ENCODE measurements around the gene RHBG.
A peak's percentile ranks its signal among the peaks of the same experiment; 100 is the strongest.

Gene RHBG

DNA sequence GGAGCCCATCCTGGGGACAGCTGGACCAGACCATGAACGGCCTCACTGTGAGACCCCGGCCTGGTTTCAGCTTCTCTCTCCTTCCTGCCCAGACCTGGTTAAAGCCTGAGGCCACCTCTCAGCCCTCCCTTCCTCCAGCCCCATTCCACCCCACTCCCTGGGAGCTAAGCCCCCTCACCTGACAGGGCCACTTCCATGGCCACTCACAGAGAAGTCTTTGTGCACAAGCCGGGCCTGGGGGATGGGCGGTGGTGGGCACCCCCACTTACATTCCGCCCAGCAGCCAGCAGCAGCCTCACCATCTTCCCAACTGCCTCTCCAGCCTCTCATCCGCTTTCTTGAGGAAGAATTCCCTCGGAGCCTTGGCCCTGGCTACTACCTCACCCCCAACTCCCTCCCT lies 40.4 kb downstream of the RHBG start:
- no peak for DNase-seq

DNA sequence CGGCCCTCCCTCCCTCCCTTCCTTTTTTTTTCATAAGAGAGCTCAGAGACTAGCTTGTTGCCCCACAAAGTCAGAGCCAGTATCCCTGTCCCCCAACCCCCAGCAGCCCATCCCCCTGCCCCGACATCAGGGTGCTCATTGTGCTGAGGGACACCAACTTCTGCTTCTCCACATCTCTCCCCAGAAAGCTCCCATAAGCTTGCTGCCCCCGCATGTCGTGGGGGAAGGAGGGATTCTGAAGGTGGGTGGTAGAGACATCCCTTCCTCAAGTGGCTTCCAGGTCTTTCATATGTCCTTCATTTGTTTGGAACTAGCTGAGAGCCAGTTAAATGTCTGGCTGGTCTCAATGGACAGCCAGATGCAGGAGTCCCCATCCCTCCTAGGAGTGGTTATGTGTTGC lies 41.2 kb downstream of the RHBG start:
- no peak for DNase-seq

DNA sequence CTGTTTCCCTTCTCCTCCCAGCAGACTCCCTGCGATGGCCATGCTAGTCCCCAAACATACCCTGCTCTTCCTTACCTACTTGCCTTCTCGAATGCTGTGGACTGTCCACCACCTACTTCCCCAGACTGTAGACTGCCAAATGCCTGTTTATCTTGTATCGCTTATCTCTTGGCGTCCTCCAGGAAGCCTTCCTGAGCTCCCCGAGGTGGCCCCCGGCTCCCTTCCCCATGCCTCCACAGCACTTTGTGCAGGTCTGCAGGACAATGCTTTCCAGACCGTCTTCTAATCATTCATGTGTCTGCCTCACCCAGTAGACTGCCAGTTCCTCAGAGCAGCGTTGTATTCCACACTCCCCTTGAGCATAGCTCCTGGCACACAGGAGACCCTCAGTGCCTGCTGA lies 41.7 kb downstream of the RHBG start:
- no peak for DNase-seq

DNA sequence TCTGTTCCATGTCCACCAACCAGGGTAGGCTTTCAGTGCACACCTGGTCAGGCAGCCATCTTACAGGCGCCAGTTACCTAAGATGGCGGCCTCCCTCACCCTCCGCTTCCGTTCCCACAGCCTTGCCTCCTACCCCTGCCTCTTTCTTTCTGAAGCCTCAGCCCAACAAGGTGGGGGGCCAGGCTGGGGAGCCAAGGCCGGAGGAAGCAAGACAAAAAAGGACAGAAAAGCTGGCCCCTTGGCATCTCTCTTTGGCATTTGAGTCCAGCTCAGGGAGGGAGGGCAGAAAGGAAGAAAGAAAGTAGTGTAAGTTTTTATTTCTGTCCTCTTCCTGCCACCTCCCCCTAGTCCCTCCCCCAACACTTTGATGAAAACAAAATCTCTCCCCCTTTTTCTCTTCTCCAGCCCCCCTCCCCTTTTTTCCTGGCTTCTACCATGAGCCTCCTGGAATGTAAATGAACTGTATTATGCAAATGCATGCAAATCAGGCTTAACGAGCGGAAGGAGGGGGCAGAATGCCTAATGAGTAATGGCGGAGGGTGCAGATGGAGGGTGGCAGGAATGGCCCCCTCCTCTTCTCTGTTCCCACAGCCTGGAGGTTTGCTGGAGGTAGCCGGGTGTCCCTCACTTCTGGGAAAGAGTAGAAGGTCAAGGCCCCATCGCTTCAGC lies 43.8 kb downstream of the RHBG start:
- no peak for DNase-seq

DNA sequence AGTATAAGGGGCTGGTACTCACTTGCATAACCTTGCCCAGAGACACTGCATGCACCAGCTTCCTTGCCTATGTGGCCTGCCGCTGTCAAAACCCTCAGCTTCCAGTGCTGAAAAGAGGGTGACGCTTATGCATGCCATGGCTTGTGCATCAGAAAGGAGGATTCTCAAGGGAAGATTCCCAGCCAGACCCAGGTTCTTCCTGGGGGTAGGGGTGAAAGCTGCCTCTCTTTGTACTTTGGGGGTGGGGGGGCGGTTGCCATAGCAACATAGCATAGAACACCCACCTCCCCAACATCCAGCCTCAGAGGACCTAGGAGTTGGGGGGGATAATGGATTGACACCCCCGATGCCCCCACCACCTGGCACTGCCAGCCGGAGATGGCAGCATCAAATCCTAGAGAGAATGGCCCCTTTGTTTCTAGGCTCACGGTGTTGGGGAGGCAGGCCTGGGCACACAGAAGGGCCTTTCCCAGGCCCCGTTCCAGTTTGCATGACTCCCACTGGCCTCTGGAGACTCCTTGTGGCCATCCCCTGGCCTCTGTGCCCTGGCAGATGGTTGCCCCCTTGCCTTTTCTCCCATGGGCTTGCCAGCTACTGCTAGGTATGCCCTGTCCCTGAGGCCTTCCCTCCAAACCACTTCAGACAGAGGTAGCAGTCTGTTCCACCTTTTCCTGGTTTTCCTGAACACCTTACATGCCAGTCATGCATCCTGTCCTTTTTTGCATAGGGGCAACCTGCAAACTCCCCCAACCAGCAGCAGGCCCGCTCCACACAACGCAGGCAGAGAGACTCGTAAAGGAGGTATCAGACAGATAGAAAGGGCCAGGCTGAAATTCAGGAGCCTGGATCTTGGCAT lies 44.6 kb downstream of the RHBG start:
- DNase-seq = no peak

DNA sequence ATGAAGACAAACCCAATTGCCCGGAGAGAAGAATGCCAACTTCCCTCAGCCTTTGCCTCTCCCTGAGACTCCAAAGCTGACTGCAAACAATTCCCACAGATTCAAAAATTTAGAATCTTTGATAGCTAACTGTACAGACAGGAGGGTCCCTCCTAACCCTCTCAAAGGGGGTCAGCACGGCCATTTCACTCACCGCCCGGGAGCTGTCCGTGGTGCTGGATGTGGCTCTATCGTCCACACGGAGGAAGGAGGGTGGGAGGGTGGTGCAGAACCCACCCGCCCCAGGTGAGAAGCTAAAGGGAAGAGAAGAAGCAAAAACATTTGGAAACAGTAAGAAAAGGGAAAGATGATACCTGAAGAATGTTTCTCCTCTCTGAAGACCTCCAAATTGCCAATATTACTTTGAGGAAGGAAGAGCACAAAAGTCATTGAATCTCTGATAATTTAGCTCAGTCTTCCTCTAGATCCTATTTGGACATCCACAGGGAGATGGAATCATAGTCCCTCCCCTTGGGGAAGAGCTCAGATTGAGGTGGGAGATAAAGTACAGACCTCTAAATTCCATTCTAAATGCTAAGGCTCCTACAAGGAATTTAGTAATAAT lies 45.6 kb downstream of the RHBG start:
- DNase-seq = no peak

DNA sequence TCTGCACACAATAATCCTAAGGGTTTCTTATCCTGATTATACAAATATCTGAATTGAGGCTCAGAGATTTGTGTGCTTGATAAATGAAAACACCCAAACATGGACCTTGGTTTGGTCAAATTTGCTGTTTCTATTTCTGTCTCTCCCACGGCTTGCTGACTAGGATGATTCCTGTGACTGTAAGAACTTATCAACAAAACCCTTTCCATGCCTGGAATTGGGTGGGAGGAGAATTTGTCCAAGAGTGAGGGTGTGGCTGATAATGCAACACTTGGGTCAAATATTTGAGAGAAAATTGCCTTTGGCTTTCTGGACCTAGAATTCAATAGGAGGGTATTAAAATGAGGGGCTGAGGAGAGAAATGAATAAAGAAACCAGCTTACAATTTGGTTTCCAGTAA lies 48.0 kb downstream of the RHBG start:
- no peak for DNase-seq

DNA sequence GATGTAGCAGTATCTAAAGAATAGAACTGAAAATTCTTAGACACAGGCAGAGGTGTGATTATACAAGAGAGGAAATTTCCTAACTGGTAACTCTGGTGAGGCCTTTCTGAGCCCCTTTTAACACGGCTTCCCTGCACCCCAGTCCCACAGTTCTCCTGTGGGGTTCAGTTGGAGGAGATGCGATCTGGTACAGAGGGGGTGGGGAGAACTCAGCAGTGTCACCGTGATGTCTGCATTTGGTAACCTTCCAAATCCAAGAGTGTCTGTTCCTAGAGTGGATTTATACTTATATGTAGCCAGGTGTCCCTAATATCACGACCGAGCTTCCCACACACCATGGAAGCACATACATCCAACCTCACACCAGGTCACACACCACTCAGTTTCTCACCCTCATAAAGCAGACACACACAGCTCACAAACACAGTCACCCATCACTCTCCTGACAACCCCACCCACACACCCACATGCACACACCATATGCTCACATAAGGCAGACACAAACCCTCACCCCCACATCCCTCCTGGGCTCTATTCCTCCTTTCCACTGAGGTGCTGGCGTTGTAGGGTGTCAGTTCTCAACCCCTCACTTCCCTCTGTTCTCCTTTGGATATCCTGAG lies 48.5 kb downstream of the RHBG start:
- no peak for DNase-seq

DNA sequence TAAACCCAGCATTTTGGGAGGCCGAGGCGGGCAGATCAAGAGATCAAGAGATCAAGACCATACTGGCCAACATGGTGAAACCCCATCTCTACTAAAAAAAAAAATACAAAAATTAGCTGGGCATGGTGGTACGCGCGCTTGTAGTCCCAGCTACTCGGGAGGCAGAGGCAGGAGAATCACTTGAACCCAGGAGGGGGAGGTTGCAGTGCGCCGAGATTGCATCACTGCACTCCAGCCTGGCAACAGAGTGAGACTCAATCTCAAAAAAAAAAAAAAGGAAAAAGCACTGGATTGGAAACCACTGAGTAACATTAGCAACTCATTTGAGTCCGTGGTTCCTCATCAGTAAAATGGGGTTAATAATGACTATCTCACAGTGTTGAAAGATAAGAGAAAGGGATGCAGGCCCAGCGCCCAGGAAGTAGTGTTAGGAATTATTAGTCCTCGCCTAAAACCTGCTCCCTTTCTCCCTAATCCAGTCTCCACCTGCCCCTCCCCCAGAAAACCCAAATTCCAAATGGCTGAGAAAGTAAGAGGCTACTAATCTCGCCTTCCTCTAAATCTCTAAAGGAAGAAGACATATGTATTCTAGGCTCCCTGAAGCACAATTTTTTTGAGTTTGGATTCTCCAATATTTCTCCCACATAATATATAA lies 49.5 kb downstream of the RHBG start:
- DNase-seq = no peak

DNA sequence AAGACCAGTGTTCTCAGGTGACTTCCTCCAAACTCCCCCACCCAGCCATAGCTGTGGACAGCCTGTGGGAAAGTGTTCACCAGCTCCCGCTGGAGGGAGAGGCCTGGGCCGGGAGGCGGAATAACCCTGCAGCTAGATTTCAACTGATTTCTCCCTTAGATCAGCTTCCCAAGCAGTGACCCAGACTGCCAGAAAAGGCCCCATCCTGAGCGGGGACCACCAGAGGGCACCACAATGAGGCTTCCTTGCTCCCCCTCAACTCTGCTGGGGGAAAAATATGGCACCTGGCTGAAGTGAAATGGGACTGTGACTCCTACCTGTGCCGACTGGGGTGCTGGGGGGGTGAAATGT lies 50.8 kb downstream of the RHBG start:
- DNase-seq = peak; percentile 11

DNA sequence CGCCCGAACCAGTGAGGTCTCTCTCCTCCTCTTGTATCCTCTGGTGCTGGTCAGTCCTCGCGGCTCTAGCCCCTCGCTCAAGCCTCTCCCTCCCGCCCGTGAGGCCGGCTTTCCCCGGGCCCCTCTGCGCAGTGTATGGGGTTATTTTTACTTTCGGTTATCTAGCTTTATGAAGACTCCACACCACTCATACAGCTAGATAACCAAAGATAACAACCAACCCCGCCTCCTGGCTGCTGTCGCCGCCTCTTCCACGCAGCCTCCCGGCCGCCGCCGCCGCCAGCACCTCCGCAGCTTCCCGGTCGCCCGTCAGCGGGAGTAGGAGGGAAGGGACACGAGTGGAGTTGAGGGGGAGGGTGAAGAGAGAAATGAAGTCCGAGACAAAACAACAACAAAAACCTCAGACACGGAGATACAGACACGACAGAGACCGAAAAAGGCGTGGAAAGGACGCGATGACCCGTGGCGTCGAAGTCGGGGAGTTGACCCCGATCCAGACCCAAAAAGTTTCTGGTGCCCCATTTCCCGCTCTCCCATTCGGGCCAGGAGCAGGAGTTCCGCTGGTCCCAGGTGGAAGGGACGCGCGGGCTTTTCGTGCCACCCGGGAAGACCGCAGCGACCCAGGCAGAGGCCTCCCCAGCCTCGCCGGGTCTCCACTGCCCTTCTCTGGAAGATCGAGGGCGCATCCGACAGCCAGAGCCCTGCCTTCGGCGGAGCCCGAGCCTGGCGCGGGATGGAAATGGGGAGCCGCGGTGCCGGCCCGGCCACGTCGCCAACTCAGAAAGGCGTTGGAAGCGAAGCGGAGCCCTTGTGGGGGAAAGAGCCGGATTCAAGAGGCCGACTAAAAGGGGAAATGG lies 51.4 kb downstream of the RHBG start:
- DNase-seq = peak; percentile 25

DNA sequence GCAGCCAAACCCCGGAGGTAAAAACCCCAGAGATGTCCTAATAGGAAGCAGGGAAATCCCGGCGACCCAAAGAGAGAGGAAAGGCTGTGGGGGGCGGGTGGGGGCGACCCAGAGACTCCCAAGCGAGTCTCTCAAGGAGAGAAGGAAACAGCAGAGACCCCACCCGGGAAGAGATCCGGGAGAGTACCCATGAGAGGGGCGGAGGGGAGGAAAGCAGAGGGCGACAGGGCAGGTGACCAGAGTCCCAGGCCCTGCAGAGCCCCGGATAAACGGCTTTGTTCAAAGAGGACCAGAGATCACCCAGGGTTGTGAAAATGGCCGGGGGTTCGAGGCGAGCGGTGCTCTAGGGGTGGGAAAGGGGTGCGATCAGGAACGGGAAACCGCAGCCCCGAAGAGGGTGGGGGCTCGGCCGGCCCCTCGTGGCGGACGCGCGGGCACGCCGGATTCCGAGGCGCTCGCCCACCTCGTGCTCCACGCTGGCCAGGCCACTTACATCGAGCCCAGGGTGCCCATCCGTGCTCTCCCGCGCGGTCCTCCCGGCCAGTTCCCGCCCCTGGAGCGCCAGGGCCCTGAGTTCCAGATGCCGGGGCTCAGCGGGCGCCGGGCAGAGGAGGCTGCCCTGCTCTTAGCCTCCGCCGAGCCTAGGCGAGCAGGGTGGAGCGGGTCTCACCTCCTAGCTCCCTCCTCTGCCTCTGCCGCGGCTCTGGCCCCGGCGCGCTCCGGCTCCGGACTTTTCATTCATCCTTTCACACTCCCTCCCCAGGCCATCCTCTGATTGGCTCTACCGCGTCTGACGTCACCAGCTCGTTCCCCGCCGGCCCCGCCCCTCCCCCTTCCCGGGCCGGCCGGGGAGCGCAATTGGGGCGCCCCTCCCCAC lies 52.3 kb downstream of the RHBG start:
- peak; percentile 42 for DNase-seq

DNA sequence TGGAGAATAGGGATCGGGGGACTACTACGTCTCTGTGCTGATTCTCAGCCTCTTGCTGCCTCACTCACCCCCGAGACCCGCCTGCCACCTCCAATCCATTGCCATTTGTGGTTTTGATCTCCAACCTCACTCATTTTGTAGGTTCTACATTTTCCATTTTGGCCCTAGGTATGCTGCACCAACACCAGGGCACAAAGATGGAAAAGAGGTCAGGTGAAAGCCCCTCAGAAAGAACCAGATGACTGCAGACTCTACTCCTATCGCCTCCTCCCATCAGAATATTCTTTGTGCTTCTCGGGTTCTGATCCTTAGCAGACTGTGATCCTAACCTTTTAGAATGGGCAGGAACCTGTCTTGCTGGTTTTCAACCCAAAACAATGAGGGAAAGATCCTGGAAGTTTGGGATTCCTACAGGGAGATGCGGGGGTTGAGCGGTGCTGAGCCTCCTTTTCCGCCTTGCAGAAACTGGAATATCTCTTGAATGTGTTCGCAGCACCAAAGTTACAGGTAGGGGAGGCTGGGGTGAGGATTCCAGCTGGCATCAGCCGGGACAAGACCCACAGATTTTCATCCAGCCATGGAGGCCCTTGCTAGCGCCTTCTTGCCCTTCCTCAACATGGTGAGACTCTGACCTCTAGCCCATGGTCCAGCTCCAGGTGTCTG lies 53.1 kb downstream of the RHBG start:
- DNase-seq = no peak

DNA sequence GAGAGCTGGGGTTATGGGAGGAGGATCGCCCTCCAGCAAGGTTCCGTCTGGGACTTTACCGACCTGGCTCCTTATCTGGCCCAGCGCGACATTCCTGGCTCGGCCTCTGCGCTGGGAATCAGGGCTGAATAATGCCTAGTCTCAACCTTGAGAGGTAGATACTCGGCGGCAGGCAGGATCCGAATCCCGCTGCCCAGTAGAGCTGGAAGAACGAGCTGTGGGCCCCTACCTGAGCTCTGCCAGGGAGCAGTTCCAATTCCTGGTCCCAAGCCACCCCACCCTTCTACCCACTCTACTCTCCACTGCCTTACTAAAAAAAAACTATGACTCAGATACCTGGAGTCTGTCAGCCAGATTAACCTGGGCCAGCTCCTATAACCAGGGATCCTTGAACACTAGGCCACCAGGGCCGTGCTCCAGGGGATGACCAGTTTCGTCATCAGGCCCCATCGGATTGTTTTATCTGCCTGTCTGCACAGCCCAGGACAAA lies 53.6 kb downstream of the RHBG start:
- DNase-seq = no peak

DNA sequence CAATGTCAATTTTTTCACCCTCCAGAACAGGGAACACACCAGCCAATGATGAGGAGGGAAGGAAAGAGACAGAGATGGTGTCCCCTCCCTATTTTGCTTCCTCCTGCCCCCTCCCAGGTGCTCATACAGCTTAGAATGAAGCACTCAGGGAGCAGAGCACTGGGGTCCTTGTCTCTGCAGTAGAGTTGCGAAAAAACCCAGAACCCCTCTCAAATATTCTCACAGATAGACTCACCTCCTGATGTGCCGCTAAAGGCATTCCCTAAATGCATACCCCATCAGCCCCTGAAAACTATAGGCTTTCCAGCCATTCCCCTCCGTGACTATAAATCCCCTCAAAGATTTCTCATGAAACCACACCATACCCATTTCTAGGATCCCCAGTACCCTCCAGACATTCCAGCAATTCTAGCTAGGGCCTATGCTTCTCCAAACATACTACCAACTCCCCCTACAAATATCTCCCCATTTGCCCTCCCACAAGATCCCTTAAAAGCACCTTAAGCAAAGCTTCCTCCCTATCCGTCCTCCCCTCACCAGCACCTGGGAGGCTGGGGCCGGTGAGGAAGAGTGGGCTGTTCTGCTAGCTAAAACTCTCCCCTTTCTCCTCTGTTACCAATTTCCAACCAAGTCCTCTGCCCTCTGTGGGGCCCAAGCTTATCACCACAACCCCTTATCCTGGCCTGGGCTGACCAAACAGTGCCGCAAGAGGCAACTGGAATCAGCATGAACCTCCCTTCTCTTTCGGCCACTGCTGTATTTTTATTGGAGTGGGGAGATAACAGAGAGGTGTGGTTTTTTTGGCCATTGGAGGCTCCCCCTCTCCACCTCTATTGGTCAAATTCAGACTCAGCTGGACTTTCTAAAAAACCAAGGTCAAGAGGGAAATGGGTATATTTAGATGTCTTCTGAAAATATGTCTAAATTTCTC lies 54.7 kb downstream of the RHBG start:
- DNase-seq = no peak

DNA sequence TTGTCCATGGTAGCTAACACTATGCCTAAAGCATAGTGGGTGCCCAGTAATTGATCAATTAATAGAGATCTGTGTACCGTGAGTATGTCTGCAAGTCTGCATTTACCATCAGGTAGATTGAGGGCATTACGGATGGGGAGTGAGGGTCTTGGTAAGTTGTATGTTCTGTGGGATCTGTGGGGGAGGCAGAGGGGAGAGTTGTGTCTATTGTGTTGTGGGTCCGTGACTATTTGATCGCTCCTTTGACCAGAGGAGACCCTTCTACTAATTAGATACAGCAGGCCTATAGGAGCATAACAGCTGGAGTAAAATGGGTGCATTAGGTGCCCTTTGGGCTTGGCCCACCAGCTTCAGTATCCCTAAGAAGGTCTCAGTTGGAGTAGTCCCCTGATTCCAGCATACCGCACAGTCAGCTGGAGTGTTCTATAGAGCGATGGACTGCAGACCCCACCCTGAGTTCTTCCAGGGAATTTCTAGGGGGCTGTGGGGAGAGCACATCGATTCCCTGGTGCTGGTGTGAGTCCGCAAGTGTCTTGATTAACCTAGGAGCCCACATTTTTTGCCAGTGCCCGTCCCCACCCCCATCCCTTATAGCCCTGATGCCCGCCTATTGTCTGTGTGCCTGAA lies 55.9 kb downstream of the RHBG start:
- no peak for DNase-seq

DNA sequence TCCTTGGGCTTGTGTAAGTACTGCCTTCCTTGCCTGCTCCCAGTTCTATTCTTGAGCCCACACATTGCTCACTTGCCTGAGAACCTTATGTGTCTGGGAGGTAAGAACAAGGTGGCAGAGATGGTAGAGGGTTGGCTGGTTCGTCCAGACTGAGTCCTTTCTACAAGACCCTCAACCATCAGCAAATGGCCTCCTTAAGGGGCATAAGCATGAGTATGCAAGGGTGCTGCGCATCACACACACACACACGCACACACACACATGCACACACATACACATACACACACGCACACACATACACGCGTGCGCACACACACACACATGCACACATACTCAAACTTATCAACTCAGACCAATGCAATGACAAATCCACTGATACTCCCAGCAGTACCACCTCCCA lies 56.9 kb downstream of the RHBG start:
- DNase-seq = no peak

DNA sequence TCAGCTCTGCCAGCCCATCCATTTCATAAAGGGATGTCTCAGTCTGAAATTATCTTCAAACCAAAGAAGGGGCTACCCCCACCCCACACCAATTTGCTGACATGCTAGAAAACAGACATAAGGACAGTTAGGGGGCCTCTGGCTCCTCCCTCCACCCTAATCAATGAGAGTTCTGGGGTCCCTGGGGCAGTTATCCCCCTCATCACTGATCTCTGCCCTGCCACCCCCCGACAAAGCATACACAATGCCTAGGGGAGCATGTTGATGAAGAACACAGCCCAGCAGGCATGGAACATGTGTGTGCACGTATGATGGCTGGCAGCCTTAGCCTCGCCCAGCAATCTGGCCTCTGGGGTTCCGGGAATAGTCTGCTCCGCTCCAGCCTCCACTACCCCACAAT lies 58.9 kb downstream of the RHBG start:
- no peak for DNase-seq

DNA sequence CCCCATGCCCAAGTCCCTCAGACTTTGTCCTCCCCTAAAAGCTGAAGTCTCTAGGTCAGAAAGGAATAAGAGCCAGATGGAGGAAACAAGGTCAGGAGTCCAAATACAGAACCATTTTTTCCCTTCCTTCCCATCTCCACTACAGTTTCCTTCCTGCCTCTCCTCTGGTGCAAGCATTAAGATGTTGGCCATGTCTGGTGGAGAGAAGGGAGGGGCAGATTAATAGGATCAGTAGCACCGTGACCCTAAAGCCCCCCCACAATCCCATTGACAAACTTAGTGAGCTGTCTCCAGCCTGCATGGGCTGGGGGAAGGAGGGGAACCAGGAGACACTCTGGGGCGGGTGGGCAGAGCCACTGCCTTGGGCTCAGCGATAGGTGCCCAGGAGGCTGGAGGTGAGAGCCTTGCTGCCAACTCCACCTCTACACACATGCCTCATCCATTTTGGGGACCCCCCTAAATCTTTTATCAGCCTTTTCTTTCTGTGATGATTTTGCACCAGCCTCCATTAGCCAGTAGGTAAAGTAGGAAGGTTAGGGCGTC lies 59.8 kb downstream of the RHBG start:
- no peak for DNase-seq

Measured in activated effector memory CD4-positive, alpha-beta T cell treated with Interleukin-2 at 50 U/mL for 16 hours (primary cell).